ENCODE data around the gene ACCSL. TPM values are rescaled to one million over a fixed set of nuclear protein-coding genes. Genes with fewer than 3 reads are reported as not detected.
A peak's percentile ranks its signal among the peaks of the same experiment; 100 is the strongest.

The ACCSL gene
- total and polyA plus RNA-seq, 7 donors, result 0.01 TPM; not detected in 6

- H3K4me1 ChIP-seq, result peaks cover 8% of the 10 kb centered on the region
- DNase-seq (no peak), ATAC-seq (peak; percentile 36 to 69 (median 53))
- H3K9me3 ChIP-seq, result no peaks in the 10 kb centered on the region
- 8 to 12% (median 12%) methylated on average over 5 of the region's 5 CpGs for WGBS, 3 donors
- H3K36me3 ChIP-seq (ENCODE audit: insufficient read depth in 1 of 2, low read depth in 1 of 2), result no peaks in the 10 kb centered on the region
- no peak overlapping the region for H3K4me3 ChIP-seq
- no peaks in the 10 kb centered on the region for H3K27me3 ChIP-seq (ENCODE audit: insufficient read depth in 3 of 3, low read length in 2 of 3)
- TF ChIP-seq, protein P1, sequence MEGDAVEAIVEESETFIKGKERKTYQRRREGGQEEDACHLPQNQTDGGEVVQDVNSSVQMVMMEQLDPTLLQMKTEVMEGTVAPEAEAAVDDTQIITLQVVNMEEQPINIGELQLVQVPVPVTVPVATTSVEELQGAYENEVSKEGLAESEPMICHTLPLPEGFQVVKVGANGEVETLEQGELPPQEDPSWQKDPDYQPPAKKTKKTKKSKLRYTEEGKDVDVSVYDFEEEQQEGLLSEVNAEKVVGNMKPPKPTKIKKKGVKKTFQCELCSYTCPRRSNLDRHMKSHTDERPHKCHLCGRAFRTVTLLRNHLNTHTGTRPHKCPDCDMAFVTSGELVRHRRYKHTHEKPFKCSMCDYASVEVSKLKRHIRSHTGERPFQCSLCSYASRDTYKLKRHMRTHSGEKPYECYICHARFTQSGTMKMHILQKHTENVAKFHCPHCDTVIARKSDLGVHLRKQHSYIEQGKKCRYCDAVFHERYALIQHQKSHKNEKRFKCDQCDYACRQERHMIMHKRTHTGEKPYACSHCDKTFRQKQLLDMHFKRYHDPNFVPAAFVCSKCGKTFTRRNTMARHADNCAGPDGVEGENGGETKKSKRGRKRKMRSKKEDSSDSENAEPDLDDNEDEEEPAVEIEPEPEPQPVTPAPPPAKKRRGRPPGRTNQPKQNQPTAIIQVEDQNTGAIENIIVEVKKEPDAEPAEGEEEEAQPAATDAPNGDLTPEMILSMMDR (IDR thresholded peaks at IDR 0.05), result no peak
- intact Hi-C loops (cut with DNase I), result loop anchor here in 1 of 2 donors (5.0 kb wide), 1 partner anchor 43 kb away; no protein-coding TSS in a partner anchor
- peak overlapping the region; percentile 56 for H3K27ac ChIP-seq
Observed at GRCh38 chr11:44029977-44030911, 17.5 kb upstream of the ACCSL start.

- Histone ChIP-seq H3K27ac (peak overlapping the region; percentile 56), H3K4me3 (no peak overlapping the region), H3K9me3 (no peaks in the 10 kb centered on the region), H3K36me3 (ENCODE audit: insufficient read depth in 1 of 2, low read depth in 1 of 2) (no peaks in the 10 kb centered on the region), H3K27me3 (ENCODE audit: insufficient read depth in 3 of 3, low read length in 2 of 3) (no peaks in the 10 kb centered on the region), H3K4me1 (peaks cover 8% of the 10 kb centered on the region)
- WGBS, 3 donors, result 68 to 83% (median 69%) methylated on average over 5 of the region's 5 CpGs
- ATAC-seq, result no peak
- TF ChIP-seq, protein P1 (IDR thresholded peaks at IDR 0.05), result no peak
- intact Hi-C loops (cut with DNase I), result loop anchor here in 1 of 2 donors (5.0 kb wide), 1 partner anchor 44 kb away; no protein-coding TSS in a partner anchor
- DNase-seq, result no peak
Observed at GRCh38 chr11:44030996-44031395, 16.8 kb upstream of the ACCSL start.

GRCh38 chr11:44031549-44031948 lies 16.2 kb upstream of the ACCSL start:
- intact Hi-C loops (cut with DNase I), result loop anchor here in 1 of 2 donors (5.0 kb wide), 1 partner anchor 44 kb away; no protein-coding TSS in a partner anchor
- 89 to 97% (median 94%) methylated on average over 5 of the region's 5 CpGs for WGBS, 3 donors
- Histone ChIP-seq H3K4me1 (peaks cover 8% of the 10 kb centered on the region), H3K27ac (peak overlapping the region; percentile 3), H3K27me3 (ENCODE audit: insufficient read depth in 3 of 3, low read length in 2 of 3) (no peaks in the 10 kb centered on the region), H3K9me3 (no peaks in the 10 kb centered on the region), H3K36me3 (ENCODE audit: insufficient read depth in 1 of 2, low read depth in 1 of 2) (no peaks in the 10 kb centered on the region), H3K4me3 (no peak overlapping the region)
- no peak for DNase-seq
- ATAC-seq, result no peak
- TF ChIP-seq, protein P1 (IDR thresholded peaks at IDR 0.05), result no peak

DNA sequence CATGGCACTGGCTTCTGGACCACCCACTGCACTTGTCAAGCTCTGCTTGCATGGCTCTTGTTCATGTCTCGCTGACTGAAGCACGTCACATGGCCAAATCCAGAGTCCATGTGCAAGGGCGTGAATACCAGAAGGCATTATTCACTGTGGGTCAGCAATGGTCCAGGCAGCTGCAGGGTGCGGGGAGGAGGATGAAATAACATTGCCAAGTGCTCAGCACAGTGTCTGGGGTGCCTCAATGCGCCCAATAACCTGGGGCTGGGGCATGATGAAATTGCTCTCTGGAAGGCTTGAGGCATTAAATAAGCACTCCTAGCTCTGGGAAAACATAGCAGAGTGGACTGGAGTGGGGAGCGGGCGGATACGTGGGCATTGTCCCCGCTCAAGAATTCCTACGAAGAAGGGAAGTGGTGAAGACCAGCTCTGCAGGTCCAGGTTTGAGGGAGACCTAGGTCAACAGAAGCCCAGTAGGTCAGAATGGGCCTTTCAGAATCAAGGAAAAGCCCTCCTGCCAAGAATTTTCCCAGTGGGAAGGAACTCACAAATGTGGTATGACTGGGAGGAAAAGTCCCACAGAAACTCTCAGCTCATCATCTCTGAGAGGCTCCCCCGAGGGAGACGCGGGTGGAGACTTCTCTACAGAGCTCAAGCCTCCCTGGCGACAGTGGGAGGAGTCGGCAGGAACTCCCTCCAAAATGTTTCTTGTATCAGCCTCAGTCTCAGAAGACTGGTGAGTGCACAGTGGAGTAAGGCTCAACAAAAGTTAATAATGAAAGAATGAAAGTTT lies 15.3 kb upstream of the ACCSL start:
- ATAC-seq, result peak; percentile 49 to 69 (median 54)

More for the DNA sequence above, 15.3 kb upstream of the ACCSL start:
- H3K36me3 ChIP-seq (ENCODE audit: insufficient read depth in 1 of 2, low read depth in 1 of 2), result no peaks in the 10 kb centered on the region
- peak overlapping the region; percentile 44 for H3K27ac ChIP-seq
- peak; percentile 42 to 66 for DNase-seq
- no peaks in the 10 kb centered on the region for H3K9me3 ChIP-seq
- intact Hi-C loops (cut with DNase I), result loop anchor here in 1 of 2 donors (5.0 kb wide), 1 partner anchor 45 kb away; no protein-coding TSS in a partner anchor
- no peak overlapping the region for H3K4me3 ChIP-seq
- H3K27me3 ChIP-seq (ENCODE audit: insufficient read depth in 3 of 3, low read length in 2 of 3), result no peaks in the 10 kb centered on the region
- 45 to 59% (median 46%) methylated on average over 15 of the region's 15 CpGs for WGBS, 3 donors
- TF ChIP-seq, protein P1 (IDR thresholded peaks at IDR 0.05), result no peak
- peaks cover 8% of the 10 kb centered on the region for H3K4me1 ChIP-seq

All from psoas muscle (tissue), 8 donors.